Activated CD8-positive, alpha-beta memory T cell treated with anti-CD3 and anti-CD28 coated beads for 4 hours (primary cell): ENCODE data around the gene ARFIP2.

ENCODE experiments used
- DNase-seq, 2 donors: peaks; one replicate each; pipeline ENCODE4 v3.0.0-alpha.2; 2020; ENCODE audit warnings: low read depth in 2 of 2

ARFIP2 gene

DNA sequence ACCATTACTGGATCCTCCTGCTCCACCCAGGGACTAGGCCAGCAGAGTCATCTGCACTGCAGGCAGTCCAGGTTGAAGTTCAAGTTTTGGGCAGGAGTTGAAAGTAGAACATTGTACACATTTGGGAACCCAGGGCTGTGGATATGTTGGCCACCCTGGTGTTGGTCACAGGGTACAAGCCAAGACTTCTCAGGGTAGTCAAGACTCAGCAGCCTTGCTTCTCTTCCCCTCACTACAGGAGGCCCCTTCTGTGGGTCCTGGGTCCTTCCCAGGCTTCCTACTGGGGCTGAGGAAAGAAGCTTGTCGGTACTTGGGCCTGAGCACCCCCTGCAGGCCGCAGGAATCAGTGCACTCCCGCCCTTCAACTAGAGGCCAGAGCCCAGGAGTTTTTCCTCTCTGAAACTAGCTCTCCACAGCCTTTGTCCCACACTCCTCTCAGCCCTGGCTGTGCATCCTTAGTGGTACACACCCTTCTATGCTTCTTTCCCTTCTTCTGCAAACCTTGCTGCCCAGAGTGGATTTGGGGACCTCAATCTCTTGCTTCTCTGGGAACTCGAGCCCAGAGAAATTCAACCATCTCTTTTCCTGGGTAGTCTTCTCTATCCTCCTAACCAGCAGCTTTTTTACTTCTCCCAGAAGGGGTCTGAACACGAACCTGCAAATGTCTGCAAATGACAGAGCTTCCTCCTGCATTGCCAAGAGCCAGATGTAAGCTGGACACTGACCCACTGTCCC, 37.7 kb downstream of the ARFIP2 start:
- DNase-seq: peak in 1 of 2 donors; percentile 20

DNA sequence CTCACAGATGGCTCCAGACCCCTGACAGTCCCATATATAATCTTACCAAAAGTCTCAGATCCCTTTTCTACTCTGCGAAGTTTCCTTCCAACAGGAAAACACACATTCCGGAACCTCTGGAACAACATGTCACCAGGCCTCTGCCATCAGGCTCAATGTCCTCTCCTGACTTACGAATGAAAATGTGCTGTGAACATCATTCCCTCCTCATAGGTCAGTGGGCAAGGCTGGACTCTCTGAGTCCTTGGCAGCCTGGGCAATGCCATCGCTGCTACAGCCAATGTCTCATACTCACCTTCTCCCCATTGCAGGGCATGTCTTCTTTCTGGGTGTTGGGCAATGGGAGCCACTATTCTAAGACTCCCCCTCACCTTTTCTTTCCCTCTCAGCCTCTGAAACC, 38.7 kb downstream of the ARFIP2 start:
- no peak for DNase-seq

- no peak for DNase-seq
Measured at GRCh38 chr11:6440906-6441358, 40.2 kb downstream of the ARFIP2 start, which contains the start of gene HPX. TSS of gene HPX (minus strand) at chr11:6440987. CDS start at chr11:6440963, 24 bp downstream.

DNA sequence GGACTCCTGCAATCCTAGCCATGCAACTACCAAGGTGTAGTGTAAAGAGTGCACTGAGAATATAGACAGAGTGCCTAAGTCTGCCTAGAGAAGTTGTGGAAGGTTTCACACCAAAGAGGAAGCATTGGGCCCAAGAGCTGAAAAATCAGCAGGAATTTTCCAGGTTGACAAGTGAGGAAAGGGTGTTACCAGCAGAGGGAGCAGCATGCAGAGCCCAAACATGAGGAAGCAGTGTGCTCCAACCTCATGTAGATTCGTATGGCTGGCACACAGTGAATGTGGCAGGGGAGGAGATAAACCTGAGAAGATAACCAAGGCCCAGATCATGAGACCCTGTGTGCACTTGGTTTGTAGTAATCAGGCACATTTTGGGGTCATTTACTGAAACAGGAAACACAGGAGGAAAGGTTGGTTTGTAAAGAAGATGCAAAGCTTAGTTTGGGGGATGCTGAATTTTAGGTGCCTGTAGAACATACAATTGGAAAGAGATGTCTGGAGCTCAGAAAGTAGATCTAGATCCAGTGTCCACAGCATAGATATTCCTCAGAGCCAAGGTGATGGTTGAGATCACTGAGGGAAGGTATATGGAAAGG, 42.1 kb downstream of the ARFIP2 start:
- DNase-seq: no peak

DNA sequence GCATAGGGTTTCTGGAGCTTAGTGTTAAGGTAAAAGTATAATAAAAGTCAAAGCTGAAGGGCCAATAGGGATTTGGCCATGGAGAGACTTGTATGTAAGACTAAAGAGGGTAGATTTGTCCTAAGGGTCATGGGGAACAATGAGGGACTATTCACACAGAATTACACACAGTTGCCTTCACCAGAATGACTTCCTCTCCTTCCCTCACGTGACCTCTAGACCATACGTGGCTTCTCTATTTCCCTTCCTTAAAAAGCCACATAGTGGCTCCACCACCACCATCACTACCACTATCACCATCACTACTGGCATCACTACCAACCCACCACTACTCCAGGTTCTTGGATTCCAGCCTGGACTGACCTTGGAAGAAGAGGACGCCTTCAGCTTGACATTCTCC, 43.1 kb downstream of the ARFIP2 start:
- no peak for DNase-seq

- DNase-seq: no peak
Measured at GRCh38 chr11:6437423-6437822, 43.7 kb downstream of the ARFIP2 start.

- no peak for DNase-seq
Measured at GRCh38 chr11:6433998-6434660, 47.0 kb downstream of the ARFIP2 start.

GRCh38 chr11:6431861-6432260, 49.3 kb downstream of the ARFIP2 start:
- no peak for DNase-seq

- no peak for DNase-seq
Measured at GRCh38 chr11:6427516-6427915, 53.6 kb downstream of the ARFIP2 start.
